ENCODE measurements around the gene MGAT5.

MGAT5 gene

GRCh38 chr2:134377730-134378129 lies 123.9 kb downstream of the MGAT5 start (continued):
- no peak for TF ChIP-seq TCF7L2 (IDR thresholded peaks at IDR 0.05; ENCODE audit: borderline replicate concordance, low read depth, low read length)
- TF ChIP-seq, protein P1, sequence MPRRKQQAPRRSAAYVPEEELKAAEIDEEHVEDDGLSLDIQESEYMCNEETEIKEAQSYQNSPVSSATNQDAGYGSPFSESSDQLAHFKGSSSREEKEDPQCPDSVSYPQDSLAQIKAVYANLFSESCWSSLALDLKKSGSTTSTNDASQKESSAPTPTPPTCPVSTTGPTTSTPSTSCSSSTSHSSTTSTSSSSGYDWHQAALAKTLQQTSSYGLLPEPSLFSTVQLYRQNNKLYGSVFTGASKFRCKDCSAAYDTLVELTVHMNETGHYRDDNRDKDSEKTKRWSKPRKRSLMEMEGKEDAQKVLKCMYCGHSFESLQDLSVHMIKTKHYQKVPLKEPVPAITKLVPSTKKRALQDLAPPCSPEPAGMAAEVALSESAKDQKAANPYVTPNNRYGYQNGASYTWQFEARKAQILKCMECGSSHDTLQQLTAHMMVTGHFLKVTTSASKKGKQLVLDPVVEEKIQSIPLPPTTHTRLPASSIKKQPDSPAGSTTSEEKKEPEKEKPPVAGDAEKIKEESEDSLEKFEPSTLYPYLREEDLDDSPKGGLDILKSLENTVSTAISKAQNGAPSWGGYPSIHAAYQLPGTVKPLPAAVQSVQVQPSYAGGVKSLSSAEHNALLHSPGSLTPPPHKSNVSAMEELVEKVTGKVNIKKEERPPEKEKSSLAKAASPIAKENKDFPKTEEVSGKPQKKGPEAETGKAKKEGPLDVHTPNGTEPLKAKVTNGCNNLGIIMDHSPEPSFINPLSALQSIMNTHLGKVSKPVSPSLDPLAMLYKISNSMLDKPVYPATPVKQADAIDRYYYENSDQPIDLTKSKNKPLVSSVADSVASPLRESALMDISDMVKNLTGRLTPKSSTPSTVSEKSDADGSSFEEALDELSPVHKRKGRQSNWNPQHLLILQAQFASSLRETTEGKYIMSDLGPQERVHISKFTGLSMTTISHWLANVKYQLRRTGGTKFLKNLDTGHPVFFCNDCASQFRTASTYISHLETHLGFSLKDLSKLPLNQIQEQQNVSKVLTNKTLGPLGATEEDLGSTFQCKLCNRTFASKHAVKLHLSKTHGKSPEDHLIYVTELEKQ (tag by site-specific recombination; IDR thresholded peaks at IDR 0.05; ENCODE audit: borderline replicate concordance) = no peak
- no peak for TF ChIP-seq ZNF529 (tag by site-specific recombination; IDR thresholded peaks at IDR 0.05; ENCODE audit: insufficient replicate concordance)

DNA sequence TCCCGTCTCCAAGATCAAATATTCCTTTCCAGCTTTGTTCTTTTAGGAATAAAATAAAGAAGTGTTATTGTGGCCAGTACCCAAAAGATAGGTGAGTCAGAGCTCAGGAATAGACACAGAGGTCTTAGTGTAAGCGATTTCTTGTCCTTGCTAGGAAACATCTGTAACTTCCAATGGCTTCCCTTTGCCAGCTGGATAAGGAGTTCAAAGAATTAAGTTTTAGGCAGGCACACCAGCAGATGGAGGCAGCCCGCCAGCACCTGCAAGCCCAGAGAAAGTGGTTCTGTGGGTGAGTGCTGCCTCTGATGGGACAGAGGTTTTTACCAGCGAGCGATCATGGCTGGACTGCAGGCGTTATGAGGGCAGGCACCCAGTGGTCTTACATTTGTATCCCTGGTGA lies 125.4 kb downstream of the MGAT5 start:
- no peak overlapping the region for H3K4me3 ChIP-seq (ENCODE audit: low read depth, low read length)
- no peak overlapping the region for H3K27ac ChIP-seq (ENCODE audit: extremely low read depth, low read depth, low read length)
- H3K9me3 ChIP-seq (ENCODE audit: control insufficient read depth, insufficient read depth, low read depth, low read length) = no peaks in the 10 kb centered on the region
- POLR2A ChIA-PET = no interaction called here
- no peaks in the 10 kb centered on the region for H3K4me1 ChIP-seq (ENCODE audit: control insufficient read depth, insufficient read depth, low read length)
- TF ChIP-seq ZNF548 (tag by site-specific recombination; IDR thresholded peaks at IDR 0.05) (no peak), ZNF501 (tag by site-specific recombination; IDR thresholded peaks at IDR 0.05) (no peak), ZNF558 (tag by site-specific recombination; IDR thresholded peaks at IDR 0.05) (no peak), ZNF140 (tag by site-specific recombination; IDR thresholded peaks at IDR 0.05) (no peak), HIC1 (tag by site-specific recombination; IDR thresholded peaks at IDR 0.05) (no peak), ZNF843 (tag by site-specific recombination; IDR thresholded peaks at IDR 0.05) (no peak), ZNF2 (tag by site-specific recombination; IDR thresholded peaks at IDR 0.05) (no peak), ZNF121 (tag by site-specific recombination; IDR thresholded peaks at IDR 0.05) (no peak), ZNF529 (tag by site-specific recombination; IDR thresholded peaks at IDR 0.05; ENCODE audit: insufficient replicate concordance) (no peak), ZNF621 (tag by site-specific recombination; IDR thresholded peaks at IDR 0.05) (no peak), ZNF677 (tag by site-specific recombination; IDR thresholded peaks at IDR 0.05) (no peak)
- TF ChIP-seq, protein P2, sequence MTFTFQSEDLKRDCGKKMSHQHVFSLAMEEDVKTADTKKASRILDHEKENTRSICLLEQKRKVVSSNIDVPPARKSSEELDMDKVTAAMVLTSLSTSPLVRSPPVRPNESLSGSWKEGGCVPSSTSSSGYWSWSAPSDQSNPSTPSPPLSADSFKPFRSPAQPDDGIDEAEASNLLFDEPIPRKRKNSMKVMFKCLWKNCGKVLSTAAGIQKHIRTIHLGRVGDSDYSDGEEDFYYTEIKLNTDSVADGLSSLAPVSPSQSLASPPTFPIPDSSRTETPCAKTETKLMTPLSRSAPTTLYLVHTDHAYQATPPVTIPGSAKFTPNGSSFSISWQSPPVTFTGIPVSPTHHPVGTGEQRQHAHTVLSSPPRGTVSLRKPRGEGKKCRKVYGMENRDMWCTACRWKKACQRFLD (tag by site-specific recombination; IDR thresholded peaks at IDR 0.05) = no peak
- TF ChIP-seq, protein P3, sequence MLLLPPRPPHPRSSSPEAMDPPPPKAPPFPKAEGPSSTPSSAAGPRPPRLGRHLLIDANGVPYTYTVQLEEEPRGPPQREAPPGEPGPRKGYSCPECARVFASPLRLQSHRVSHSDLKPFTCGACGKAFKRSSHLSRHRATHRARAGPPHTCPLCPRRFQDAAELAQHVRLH (tag by site-specific recombination; IDR thresholded peaks at IDR 0.05) = no peak
- CTCF ChIA-PET = no interaction called here
- peaks cover 0 to 14% of the 10 kb centered on the region in 2 experiments; a peak in 1 of 3 replicates for H3K36me3 ChIP-seq (ENCODE audit: control insufficient read depth in 2 of 2, insufficient read depth in 1 of 2, low read length in 2 of 2)

DNA sequence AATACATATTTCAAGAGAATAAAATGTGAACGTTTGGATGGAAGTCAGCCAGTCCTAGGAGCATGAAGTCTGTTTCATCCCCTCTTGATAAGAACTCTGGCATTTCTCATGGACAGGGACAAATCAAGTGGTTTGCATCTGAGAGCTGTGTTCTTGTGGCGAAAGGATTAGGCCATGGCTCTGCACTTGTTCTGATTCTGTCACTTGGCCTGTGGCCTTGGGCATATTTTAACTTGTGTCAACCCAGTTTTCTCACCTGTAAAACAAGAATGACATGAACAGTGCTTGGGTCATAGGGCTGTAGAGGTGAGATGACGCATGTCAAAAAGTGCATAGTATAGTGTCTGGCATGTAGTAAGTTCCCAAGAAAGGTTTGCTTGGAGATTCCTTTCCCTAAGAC lies 125.8 kb downstream of the MGAT5 start:
- Histone ChIP-seq H3K9me3 (ENCODE audit: control insufficient read depth, insufficient read depth, low read depth, low read length) (no peaks in the 10 kb centered on the region), H3K36me3 (ENCODE audit: control insufficient read depth in 2 of 2, insufficient read depth in 1 of 2, low read length in 2 of 2) (peaks cover 0 to 14% of the 10 kb centered on the region in 2 experiments; a peak in 1 of 3 replicates), H3K27ac (ENCODE audit: extremely low read depth, low read depth, low read length) (no peak overlapping the region), H3K4me1 (ENCODE audit: control insufficient read depth, insufficient read depth, low read length) (no peaks in the 10 kb centered on the region), H3K4me3 (ENCODE audit: low read depth, low read length) (no peak overlapping the region)
- ChIA-PET CTCF (interaction anchor here (0.6 kb wide), 1 partner anchor 243 kb away, joined by 3 read pairs; no protein-coding TSS in a partner anchor), POLR2A (no interaction called here)
- TF ChIP-seq, protein P4, sequence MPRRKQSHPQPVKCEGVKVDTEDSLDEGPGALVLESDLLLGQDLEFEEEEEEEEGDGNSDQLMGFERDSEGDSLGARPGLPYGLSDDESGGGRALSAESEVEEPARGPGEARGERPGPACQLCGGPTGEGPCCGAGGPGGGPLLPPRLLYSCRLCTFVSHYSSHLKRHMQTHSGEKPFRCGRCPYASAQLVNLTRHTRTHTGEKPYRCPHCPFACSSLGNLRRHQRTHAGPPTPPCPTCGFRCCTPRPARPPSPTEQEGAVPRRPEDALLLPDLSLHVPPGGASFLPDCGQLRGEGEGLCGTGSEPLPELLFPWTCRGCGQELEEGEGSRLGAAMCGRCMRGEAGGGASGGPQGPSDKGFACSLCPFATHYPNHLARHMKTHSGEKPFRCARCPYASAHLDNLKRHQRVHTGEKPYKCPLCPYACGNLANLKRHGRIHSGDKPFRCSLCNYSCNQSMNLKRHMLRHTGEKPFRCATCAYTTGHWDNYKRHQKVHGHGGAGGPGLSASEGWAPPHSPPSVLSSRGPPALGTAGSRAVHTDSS (tag by site-specific recombination; IDR thresholded peaks at IDR 0.05) = no peak
- no peak for TF ChIP-seq ZNF2 (tag by site-specific recombination; IDR thresholded peaks at IDR 0.05)
- TF ChIP-seq, protein P5, sequence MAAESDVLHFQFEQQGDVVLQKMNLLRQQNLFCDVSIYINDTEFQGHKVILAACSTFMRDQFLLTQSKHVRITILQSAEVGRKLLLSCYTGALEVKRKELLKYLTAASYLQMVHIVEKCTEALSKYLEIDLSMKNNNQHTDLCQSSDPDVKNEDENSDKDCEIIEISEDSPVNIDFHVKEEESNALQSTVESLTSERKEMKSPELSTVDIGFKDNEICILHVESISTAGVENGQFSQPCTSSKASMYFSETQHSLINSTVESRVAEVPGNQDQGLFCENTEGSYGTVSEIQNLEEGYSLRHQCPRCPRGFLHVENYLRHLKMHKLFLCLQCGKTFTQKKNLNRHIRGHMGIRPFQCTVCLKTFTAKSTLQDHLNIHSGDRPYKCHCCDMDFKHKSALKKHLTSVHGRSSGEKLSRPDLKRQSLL (tag by site-specific recombination; IDR thresholded peaks at IDR 0.05) = no peak
- no peak for TF ChIP-seq ZFP37 (tag by site-specific recombination; IDR thresholded peaks at IDR 0.05)
